HL-60/S4 treated with phorbol 12-myristate 13-acetate at 8.2 ng/mL for 4 days and 3 days (cell line): ENCODE results near the gene BICDL1.

Source experiments
- in situ Hi-C: fragments of 300-500 bp; cut with MboI; formaldehyde crosslinking; loops from 2 replicates; pipeline ENCODE4 v1.15.0; 2022; ENCODE audit warnings: low sequenced_read_pairs

Gene BICDL1

GRCh38 chr12:120121766-120122293, 132.8 kb downstream of the BICDL1 start:
- in situ Hi-C loops: no loop called here

- in situ Hi-C loops: no loop called here
These were observed 136.0 kb downstream of the BICDL1 start for GRCh38 chr12:120125029-120125428.

GRCh38 chr12:120125792-120126634, 137.0 kb downstream of the BICDL1 start:
- in situ Hi-C loops: no loop called here

GRCh38 chr12:120126635-120127005, 137.6 kb downstream of the BICDL1 start:
- in situ Hi-C loops: no loop called here

GRCh38 chr12:120130011-120130410, 141.0 kb downstream of the BICDL1 start:
- in situ Hi-C loops: no loop called here

GRCh38 chr12:120131116-120131515, 142.1 kb downstream of the BICDL1 start:
- in situ Hi-C loops: no loop called here

- in situ Hi-C loops: no loop called here
These were observed 143.2 kb downstream of the BICDL1 start for GRCh38 chr12:120132054-120132836.

- in situ Hi-C loops: no loop called here
These were observed 143.9 kb downstream of the BICDL1 start for GRCh38 chr12:120132863-120133385.

GRCh38 chr12:120134307-120134980, 145.4 kb downstream of the BICDL1 start:
- in situ Hi-C loops: no loop called here

- in situ Hi-C loops: no loop called here
These were observed 147.2 kb downstream of the BICDL1 start for GRCh38 chr12:120136093-120136770.

- in situ Hi-C loops: no loop called here
These were observed 148.8 kb downstream of the BICDL1 start for GRCh38 chr12:120137833-120138232.

- in situ Hi-C loops: no loop called here
These were observed 149.3 kb downstream of the BICDL1 start for GRCh38 chr12:120138366-120138765.

GRCh38 chr12:120139958-120140357, 150.9 kb downstream of the BICDL1 start:
- in situ Hi-C loops: no loop called here

- in situ Hi-C loops: no loop called here
These were observed 151.6 kb downstream of the BICDL1 start for GRCh38 chr12:120140603-120141002.

GRCh38 chr12:120141336-120141735, 152.3 kb downstream of the BICDL1 start:
- in situ Hi-C loops: no loop called here

GRCh38 chr12:120142231-120142877, 153.3 kb downstream of the BICDL1 start:
- in situ Hi-C loops: no loop called here
